Mammary epithelial cell (primary cell): Measurements from ENCODE around the gene TAGLN.

Experiments
- CTCF ChIP-seq, 2 donors: IDR thresholded peaks in 1 of 2; conservative IDR thresholded peaks in 1 of 2; 2 replicates each; pipeline ENCODE4 v1.5.1; 2011 to 2012; ENCODE audit warnings: inconsistent platforms in 2 of 2, low read length in 2 of 2, mild to moderate bottlenecking in 2 of 2, control low read depth in 1 of 2, low read depth in 1 of 2; ENCODE audit not compliant: insufficient read depth in 1 of 2; ENCODE audit errors: extremely low read depth in 1 of 2
- EZH2 ChIP-seq: IDR thresholded peaks from 2 replicates; pipeline ENCODE4 v1.6.1; 2012; ENCODE audit warnings: low read length, inconsistent platforms, borderline replicate concordance

- no peak for TF ChIP-seq CTCF (conservative IDR thresholded peaks at IDR 0.05 in 1 of 2, IDR thresholded peaks at IDR 0.05 in 1 of 2; ENCODE audit: extremely low read depth in 1 of 2, insufficient read depth in 1 of 2, low read depth in 1 of 2, low read length in 2 of 2)
- no peak for TF ChIP-seq EZH2
Observed at GRCh38 chr11:117178210-117179034, 20.7 kb upstream of the TAGLN start, which contains the start of gene SIDT2.
